ENCODE results near the gene UGDH.
"Not testable (repeated sequence)": the region's sequence is repeated elsewhere in the genome, so short reads cannot be mapped to it uniquely, and the experiment has no call there.

Gene UGDH

GRCh38 chr4:39548425-39549067 is 21.3 kb upstream of the UGDH start:
- Histone ChIP-seq H3K9me3 (ENCODE audit: control insufficient read depth, insufficient read depth, low read depth, low read length) (no peaks in the 10 kb centered on the region), H3K4me3 (ENCODE audit: low read depth, low read length) (no peak overlapping the region), H3K36me3 (ENCODE audit: control insufficient read depth, insufficient read depth, low read length) (no peaks in the 10 kb centered on the region), H3K9ac (ENCODE audit: low read length) (no peak overlapping the region), H3K27me3 (ENCODE audit: control insufficient read depth, insufficient read depth, low read length) (no peaks in the 10 kb centered on the region), H3K27ac (ENCODE audit: low read depth, low read length) (no peak overlapping the region), H3K4me1 (ENCODE audit: control insufficient read depth, insufficient read depth, low read length) (no peaks in the 10 kb centered on the region)

DNA sequence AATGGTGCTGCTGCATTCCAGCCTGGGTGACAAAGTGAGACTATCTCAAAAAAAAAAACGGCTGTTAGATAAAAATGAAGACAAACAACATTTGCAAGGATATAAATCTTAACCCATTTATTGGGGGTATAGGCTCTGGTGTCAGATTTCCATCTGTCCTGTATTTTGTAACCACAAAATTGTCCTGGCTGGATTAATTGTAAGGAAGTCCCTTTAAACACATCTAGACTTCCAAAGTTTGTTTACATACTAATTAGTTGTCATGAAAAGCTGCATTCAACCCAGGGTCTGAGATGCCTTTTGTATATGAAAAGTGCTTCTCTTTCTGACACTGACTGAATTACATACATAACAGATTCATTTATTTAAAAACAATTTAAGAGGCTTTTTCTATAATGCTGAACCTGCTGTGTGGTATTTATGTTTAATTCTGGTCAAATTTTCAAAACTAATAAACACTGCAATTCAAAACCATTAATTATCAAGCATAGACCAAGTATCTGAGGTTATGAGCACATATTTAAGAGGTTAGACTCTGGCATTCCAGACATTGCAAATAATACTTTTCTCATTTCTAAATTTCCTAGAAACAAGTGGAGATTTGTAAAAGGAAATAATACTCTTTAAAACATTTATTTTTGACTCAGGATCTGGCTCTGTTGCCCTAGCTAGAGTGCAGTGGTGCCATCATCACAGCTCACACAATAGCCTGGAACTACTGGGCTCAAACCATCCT is 17.5 kb upstream of the UGDH start:
- Histone ChIP-seq H3K9me3 (ENCODE audit: control insufficient read depth, insufficient read depth, low read depth, low read length) (no peaks in the 10 kb centered on the region), H3K4me3 (ENCODE audit: low read depth, low read length) (no peak overlapping the region), H3K27me3 (ENCODE audit: control insufficient read depth, insufficient read depth, low read length) (no peaks in the 10 kb centered on the region), H3K27ac (ENCODE audit: low read depth, low read length) (no peak overlapping the region), H3K36me3 (ENCODE audit: control insufficient read depth, insufficient read depth, low read length) (no peaks in the 10 kb centered on the region), H3K9ac (ENCODE audit: low read length) (no peak overlapping the region), H3K4me1 (ENCODE audit: control insufficient read depth, insufficient read depth, low read length) (peaks cover 4% of the 10 kb centered on the region; the same call in 1 of the 2 replicates)

DNA sequence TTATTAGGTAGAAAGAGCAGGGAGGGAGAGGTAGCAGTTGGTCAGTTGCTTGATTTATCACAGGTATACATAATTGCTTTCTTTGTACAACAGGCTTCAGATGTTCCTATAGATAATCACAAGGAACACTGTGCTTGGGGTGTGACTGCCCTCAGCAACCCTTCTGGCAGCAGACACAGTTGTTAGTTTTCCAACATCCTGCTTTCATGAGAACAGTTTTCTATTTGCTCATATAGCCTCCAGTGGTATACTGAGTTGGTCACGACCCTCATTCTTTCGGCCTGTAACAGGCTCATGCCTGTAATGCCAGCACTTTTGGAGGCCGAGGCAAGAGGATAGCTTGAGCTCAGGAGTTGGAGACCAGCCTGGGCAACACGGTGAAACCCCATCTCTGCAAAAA is 16.8 kb upstream of the UGDH start:
- H3K27ac ChIP-seq (ENCODE audit: low read depth, low read length); H3K36me3 ChIP-seq (ENCODE audit: control insufficient read depth, insufficient read depth, low read length); H3K9ac ChIP-seq (ENCODE audit: low read length); H3K4me3 ChIP-seq (ENCODE audit: low read depth, low read length); H3K9me3 ChIP-seq (ENCODE audit: control insufficient read depth, insufficient read depth, low read depth, low read length); H3K27me3 ChIP-seq (ENCODE audit: control insufficient read depth, insufficient read depth, low read length); H3K4me1 ChIP-seq (ENCODE audit: control insufficient read depth, insufficient read depth, low read length): not testable (repeated sequence)

GRCh38 chr4:39543034-39543433 is 15.8 kb upstream of the UGDH start:
- H3K27ac ChIP-seq (ENCODE audit: low read depth, low read length), result no peak overlapping the region
- H3K36me3 ChIP-seq (ENCODE audit: control insufficient read depth, insufficient read depth, low read length), result no peaks in the 10 kb centered on the region
- H3K9ac ChIP-seq (ENCODE audit: low read length), result no peak overlapping the region
- no peaks in the 10 kb centered on the region for H3K27me3 ChIP-seq (ENCODE audit: control insufficient read depth, insufficient read depth, low read length)
- H3K4me3 ChIP-seq (ENCODE audit: low read depth, low read length), result no peak overlapping the region
- H3K4me1 ChIP-seq (ENCODE audit: control insufficient read depth, insufficient read depth, low read length), result peaks cover 4% of the 10 kb centered on the region; the same call in 1 of the 2 replicates
- no peaks in the 10 kb centered on the region for H3K9me3 ChIP-seq (ENCODE audit: control insufficient read depth, insufficient read depth, low read depth, low read length)

DNA sequence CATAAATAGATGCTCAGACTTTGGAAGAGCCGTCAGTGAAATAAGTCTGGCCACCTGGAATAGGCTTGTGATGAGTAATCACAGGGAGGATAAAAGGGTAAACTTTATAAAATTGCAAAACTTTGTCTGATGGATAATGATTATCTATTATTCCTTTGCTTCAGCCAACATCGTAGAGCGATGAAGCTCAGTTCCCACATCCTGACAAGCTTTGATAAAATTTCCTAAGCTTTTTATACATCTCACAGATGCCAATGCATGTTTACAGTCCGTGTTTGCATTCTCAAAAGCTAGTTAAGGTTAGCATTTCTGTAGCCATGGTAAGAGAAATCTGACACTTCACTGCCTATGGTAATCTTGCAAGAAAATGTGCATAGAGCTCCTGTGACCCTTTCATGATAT is 15.4 kb upstream of the UGDH start:
- no peaks in the 10 kb centered on the region for H3K27me3 ChIP-seq (ENCODE audit: control insufficient read depth, insufficient read depth, low read length)
- no peak overlapping the region for H3K27ac ChIP-seq (ENCODE audit: low read depth, low read length)
- no peak overlapping the region for H3K9ac ChIP-seq (ENCODE audit: low read length)
- peaks cover 4% of the 10 kb centered on the region; the same call in 1 of the 2 replicates for H3K4me1 ChIP-seq (ENCODE audit: control insufficient read depth, insufficient read depth, low read length)
- H3K9me3 ChIP-seq (ENCODE audit: control insufficient read depth, insufficient read depth, low read depth, low read length), result no peaks in the 10 kb centered on the region
- no peak overlapping the region for H3K4me3 ChIP-seq (ENCODE audit: low read depth, low read length)
- H3K36me3 ChIP-seq (ENCODE audit: control insufficient read depth, insufficient read depth, low read length), result no peaks in the 10 kb centered on the region

DNA sequence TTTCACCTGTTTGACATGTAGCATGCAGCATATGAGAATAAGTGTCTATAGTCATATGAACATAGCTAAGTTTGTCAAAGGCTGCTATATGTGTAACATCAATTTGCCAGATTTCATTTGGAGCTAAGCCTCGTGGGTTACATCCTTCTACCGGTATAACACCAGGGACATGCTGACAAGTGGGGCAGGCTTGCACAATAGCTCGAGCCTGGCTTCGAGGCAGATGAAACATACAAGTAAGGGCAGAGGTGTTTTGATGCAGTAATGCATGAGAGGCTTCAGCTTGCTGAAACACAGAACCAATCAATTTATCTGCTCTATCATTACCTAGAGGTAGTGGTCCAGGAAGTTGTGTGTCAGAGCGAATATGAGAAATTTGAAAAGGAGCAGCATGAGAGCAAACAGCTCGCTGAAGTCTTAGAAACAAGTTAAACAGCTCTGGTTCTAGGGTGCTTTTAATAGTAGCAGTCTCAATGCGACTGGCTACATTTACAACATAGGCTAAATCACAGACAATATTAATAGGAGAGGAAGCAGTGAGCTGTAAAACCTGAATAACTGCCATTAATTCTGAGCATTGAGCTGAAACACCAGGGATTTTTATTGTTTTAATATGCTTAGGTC is 14.9 kb upstream of the UGDH start:
- Histone ChIP-seq H3K4me1 (ENCODE audit: control insufficient read depth, insufficient read depth, low read length) (peaks cover 4% of the 10 kb centered on the region; the same call in 1 of the 2 replicates), H3K27me3 (ENCODE audit: control insufficient read depth, insufficient read depth, low read length) (no peaks in the 10 kb centered on the region), H3K9ac (ENCODE audit: low read length) (no peak overlapping the region), H3K27ac (ENCODE audit: low read depth, low read length) (no peak overlapping the region), H3K4me3 (ENCODE audit: low read depth, low read length) (no peak overlapping the region), H3K9me3 (ENCODE audit: control insufficient read depth, insufficient read depth, low read depth, low read length) (no peaks in the 10 kb centered on the region), H3K36me3 (ENCODE audit: control insufficient read depth, insufficient read depth, low read length) (0 out of 2 replicates have a peak, but pooled peaks cover under 1% of the 10 kb centered on the region)

- no peaks in the 10 kb centered on the region for H3K27me3 ChIP-seq (ENCODE audit: control insufficient read depth, insufficient read depth, low read length)
- H3K27ac ChIP-seq (ENCODE audit: low read depth, low read length), result no peak overlapping the region
- H3K36me3 ChIP-seq (ENCODE audit: control insufficient read depth, insufficient read depth, low read length), result peaks cover 14% of the 10 kb centered on the region
- no peak overlapping the region for H3K4me3 ChIP-seq (ENCODE audit: low read depth, low read length)
- H3K4me1 ChIP-seq (ENCODE audit: control insufficient read depth, insufficient read depth, low read length), result peaks cover 4% of the 10 kb centered on the region; the same call in 1 of the 2 replicates
- no peaks in the 10 kb centered on the region for H3K9me3 ChIP-seq (ENCODE audit: control insufficient read depth, insufficient read depth, low read depth, low read length)
- H3K9ac ChIP-seq (ENCODE audit: low read length), result no peak overlapping the region
Measured at GRCh38 chr4:39539089-39539611, 11.9 kb upstream of the UGDH start.

GRCh38 chr4:39533541-39533940 is 6.3 kb upstream of the UGDH start:
- Histone ChIP-seq H3K9ac (ENCODE audit: low read length) (no peak overlapping the region), H3K9me3 (ENCODE audit: control insufficient read depth, insufficient read depth, low read depth, low read length) (peaks cover 39% of the 10 kb centered on the region), H3K27me3 (ENCODE audit: control insufficient read depth, insufficient read depth, low read length) (no peaks in the 10 kb centered on the region), H3K36me3 (ENCODE audit: control insufficient read depth, insufficient read depth, low read length) (peaks cover 56% of the 10 kb centered on the region), H3K4me3 (ENCODE audit: low read depth, low read length) (no peak overlapping the region), H3K27ac (ENCODE audit: low read depth, low read length) (no peak overlapping the region), H3K4me1 (ENCODE audit: control insufficient read depth, insufficient read depth, low read length) (no peaks in the 10 kb centered on the region)

GRCh38 chr4:39532237-39532636 is 5.0 kb upstream of the UGDH start:
- H3K4me1 ChIP-seq (ENCODE audit: control insufficient read depth, insufficient read depth, low read length); H3K27me3 ChIP-seq (ENCODE audit: control insufficient read depth, insufficient read depth, low read length); H3K27ac ChIP-seq (ENCODE audit: low read depth, low read length); H3K4me3 ChIP-seq (ENCODE audit: low read depth, low read length); H3K9ac ChIP-seq (ENCODE audit: low read length): not testable (repeated sequence)
- H3K9me3 ChIP-seq (ENCODE audit: control insufficient read depth, insufficient read depth, low read depth, low read length), result peaks cover 39% of the 10 kb centered on the region
- peaks cover 56% of the 10 kb centered on the region for H3K36me3 ChIP-seq (ENCODE audit: control insufficient read depth, insufficient read depth, low read length)

- Histone ChIP-seq H3K27ac (ENCODE audit: low read depth, low read length) (no peak overlapping the region), H3K36me3 (ENCODE audit: control insufficient read depth, insufficient read depth, low read length) (peaks cover 48% of the 10 kb centered on the region), H3K4me3 (ENCODE audit: low read depth, low read length) (no peak overlapping the region), H3K9me3 (ENCODE audit: control insufficient read depth, insufficient read depth, low read depth, low read length) (peaks cover 39% of the 10 kb centered on the region), H3K27me3 (ENCODE audit: control insufficient read depth, insufficient read depth, low read length) (no peaks in the 10 kb centered on the region), H3K4me1 (ENCODE audit: control insufficient read depth, insufficient read depth, low read length) (no peaks in the 10 kb centered on the region), H3K9ac (ENCODE audit: low read length) (no peak overlapping the region)
Measured at GRCh38 chr4:39530682-39531081, 3.4 kb upstream of the UGDH start.

DNA sequence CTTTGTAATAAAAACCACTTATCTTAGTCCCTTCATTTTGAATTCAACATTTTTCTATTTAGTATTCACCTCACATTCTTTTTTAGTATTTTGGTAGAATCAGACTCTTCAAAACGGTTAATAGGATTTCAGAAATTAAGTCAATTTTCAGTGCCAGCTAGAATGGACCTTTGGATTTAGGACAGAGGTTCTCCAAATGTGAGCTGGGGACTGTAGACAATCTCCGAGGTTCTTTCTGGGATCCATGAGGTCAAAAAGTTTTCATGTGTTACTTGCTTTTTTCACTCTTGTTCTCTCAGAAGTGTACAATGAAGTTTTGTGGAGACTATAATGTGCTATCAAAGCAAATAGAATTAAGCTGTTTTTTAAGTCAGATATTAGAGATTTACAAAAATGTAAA is 2.3 kb upstream of the UGDH start:
- Histone ChIP-seq H3K27ac (ENCODE audit: low read depth, low read length) (no peak overlapping the region), H3K9me3 (ENCODE audit: control insufficient read depth, insufficient read depth, low read depth, low read length) (peaks cover 39% of the 10 kb centered on the region), H3K9ac (ENCODE audit: low read length) (no peak overlapping the region), H3K36me3 (ENCODE audit: control insufficient read depth, insufficient read depth, low read length) (peaks cover 45% of the 10 kb centered on the region), H3K4me3 (ENCODE audit: low read depth, low read length) (no peak overlapping the region), H3K27me3 (ENCODE audit: control insufficient read depth, insufficient read depth, low read length) (no peaks in the 10 kb centered on the region), H3K4me1 (ENCODE audit: control insufficient read depth, insufficient read depth, low read length) (no peaks in the 10 kb centered on the region)

Data from HUES6 (cell line).